GM12865 (cell line): Measurements from ENCODE around the gene ZCCHC4.

Source experiments
- DNase-seq: peaks from one replicate; pipeline ENCODE4 v3.0.0; 2010; ENCODE audit warnings: low read depth
- H3K4me3 ChIP-seq: 2 replicates; pipeline ENCODE4 v1.5.1; 2011; ENCODE audit warnings: mild to moderate bottlenecking, low read depth, low read length, control low read depth
- TF ChIP-seq, protein P1 (sequence below): IDR thresholded peaks from 2 replicates; pipeline ENCODE4 v1.5.1; 2011; ENCODE audit warnings: low read length, control low read depth, low read depth, inconsistent platforms; ENCODE audit not compliant: insufficient read depth; ENCODE audit errors: missing control alignments

Gene ZCCHC4

DNA sequence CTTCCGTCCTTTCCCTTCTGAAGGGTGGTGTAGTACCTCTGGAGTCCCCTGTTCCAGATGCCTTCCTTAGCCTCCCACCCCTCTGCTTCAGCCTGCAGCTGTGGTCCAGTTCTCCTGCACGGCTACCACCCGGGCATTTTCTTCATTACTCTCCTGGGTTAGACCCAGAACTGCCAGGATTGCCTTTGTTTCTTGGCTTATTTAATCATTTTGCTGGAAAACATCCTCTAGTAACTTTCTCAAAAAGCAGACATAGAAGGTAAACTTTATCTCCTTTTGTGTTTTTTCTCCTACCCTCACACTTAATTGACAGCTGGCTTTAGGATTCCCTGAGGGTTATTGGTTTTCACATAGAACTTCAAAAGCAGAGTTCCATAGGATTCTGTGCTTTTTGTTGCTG, 84.7 kb downstream of the ZCCHC4 start:
- H3K4me3 ChIP-seq, result no peak overlapping the region
- no peak for DNase-seq
- TF ChIP-seq, protein P1, sequence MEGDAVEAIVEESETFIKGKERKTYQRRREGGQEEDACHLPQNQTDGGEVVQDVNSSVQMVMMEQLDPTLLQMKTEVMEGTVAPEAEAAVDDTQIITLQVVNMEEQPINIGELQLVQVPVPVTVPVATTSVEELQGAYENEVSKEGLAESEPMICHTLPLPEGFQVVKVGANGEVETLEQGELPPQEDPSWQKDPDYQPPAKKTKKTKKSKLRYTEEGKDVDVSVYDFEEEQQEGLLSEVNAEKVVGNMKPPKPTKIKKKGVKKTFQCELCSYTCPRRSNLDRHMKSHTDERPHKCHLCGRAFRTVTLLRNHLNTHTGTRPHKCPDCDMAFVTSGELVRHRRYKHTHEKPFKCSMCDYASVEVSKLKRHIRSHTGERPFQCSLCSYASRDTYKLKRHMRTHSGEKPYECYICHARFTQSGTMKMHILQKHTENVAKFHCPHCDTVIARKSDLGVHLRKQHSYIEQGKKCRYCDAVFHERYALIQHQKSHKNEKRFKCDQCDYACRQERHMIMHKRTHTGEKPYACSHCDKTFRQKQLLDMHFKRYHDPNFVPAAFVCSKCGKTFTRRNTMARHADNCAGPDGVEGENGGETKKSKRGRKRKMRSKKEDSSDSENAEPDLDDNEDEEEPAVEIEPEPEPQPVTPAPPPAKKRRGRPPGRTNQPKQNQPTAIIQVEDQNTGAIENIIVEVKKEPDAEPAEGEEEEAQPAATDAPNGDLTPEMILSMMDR, result no peak

DNA sequence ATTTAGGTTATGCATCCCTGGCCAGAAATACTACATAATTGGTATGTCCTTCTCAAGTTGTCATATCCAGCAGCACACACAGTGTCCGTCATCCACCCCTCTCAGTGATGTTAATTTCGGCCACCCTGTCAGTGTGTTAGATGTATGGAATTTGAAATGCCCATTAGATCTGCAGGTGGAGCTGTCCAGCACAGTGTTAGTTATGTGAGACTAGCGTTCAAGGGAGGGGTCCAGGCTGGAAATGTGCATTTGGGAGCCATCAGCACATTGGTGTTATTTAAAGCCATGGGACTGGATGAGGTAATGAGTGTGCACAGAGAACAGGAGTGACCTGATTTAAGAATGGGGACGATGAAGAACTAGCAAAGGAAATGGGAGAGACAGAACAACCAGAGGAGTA, 86.9 kb downstream of the ZCCHC4 start:
- TF ChIP-seq, protein P1, result no peak
- H3K4me3 ChIP-seq, result no peak overlapping the region
- no peak for DNase-seq

DNA sequence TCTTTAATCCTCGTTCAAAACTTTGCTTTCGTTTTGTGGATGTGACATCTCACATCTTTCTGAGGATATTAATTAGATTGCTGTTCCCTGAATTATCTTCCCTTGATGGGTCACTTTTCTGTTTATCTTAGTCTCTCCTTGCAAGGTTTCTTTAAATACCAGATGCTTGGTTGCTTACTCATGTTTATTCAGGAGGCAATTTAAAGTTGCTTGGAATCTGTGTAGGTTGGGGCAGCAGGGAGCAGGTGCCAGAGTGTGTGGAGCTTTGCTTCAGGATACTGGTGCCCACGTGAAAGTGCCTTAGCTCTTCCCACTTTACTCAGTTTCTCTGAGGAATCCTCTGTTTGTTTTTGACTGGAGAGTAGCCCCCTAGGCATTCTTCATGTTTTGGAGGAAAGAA, 88.5 kb downstream of the ZCCHC4 start:
- TF ChIP-seq, protein P1, result no peak
- DNase-seq, result no peak

DNA sequence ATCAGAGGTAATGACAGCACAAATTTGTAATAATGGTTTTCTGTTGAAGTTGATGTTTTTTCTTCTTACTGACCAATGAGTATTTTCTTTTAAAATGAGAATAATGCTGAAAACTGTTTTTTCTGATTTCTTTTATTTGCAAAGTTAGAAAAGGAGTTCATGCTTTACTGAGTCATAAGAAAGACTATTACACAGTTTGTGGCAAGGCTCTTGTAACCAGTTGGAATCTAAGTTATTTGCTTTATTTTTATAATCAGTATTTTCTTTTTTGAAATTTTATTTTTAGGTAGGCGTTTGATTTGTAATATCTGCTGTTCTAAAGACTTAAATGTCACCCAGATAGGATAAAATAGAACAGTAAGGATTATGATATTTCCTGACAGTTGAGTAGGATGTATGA, 89.9 kb downstream of the ZCCHC4 start:
- DNase-seq, result no peak
- TF ChIP-seq, protein P1, result no peak
- no peak overlapping the region for H3K4me3 ChIP-seq

More for the DNA sequence above, 88.5 kb downstream of the ZCCHC4 start:
- H3K4me3 ChIP-seq, result no peak overlapping the region

DNA sequence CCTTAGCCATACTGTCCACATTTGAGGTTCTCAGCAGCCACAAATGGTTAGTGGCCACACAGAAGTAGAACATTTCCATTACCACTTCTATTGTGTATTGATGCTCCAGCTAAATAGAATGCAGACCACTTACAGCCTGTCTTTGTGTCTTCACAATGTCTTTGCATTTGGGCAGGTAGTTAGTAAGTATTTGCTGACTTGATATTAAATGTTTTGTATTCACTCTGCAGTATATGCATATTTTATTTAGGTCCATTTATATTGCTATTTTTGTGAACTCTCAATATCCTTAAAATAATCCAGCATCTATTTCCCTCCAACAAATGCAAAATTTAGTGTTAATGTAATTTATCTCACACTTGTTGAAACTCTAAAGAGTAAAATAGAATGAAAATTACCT, 91.1 kb downstream of the ZCCHC4 start:
- DNase-seq, result no peak
- TF ChIP-seq, protein P1, result no peak
- H3K4me3 ChIP-seq, result no peak overlapping the region

DNA sequence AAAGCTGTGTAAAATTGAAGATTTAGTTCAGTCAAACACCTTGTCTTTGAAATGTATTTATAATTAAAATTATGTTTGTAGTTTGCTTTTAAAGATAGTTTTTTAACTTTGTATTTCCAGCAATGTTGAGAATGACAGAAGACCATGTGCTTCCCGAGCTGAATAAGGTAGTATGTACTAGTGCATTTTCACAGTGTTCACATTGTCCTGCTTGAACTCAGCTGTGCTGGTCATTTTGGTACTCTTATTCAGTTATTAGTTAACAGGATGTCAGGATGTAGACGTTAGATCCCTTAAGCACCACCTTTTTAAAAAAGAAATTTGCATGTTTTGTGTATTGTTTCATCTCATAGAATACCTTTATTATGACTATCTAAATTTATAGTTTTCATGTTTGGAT, 92.9 kb downstream of the ZCCHC4 start:
- TF ChIP-seq, protein P1, result no peak
- H3K4me3 ChIP-seq, result no peak overlapping the region
- DNase-seq, result no peak

DNA sequence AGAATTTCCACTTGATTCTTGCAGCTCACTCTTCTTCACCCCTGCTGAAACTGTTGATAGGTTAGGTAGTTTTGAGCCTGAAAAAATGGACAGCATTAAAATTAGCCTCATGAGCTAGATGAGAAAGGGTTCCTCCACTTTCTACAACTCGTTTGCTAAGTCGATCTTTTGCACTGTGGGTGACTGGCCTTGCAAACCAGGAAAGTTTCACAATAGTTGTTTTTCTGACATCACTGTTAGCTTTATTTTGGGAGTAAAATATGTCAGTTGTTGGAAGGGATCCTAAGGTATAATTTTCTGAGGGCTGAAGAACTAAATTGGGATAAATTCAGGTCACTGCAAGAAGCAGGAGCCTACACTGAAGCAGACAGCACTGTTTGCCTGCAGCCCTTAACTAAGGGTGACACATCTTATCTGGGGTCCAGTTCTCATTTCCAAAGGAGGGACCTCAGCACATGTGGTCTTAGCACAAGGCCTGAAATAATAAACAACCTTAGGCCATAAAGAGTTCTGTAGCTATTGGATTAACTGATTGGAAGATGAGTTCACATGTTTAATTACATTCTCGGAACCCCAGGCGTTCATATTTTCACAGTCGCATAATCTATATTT, 93.6 kb downstream of the ZCCHC4 start:
- no peak overlapping the region for H3K4me3 ChIP-seq
- DNase-seq, result no peak
- TF ChIP-seq, protein P1, result no peak
